Measurements from ENCODE around the gene DUSP23. TPM values are rescaled to one million over a fixed set of nuclear protein-coding genes. Genes with fewer than 3 reads are reported as not detected.

The DUSP23 gene
- total and polyA plus RNA-seq, 4 donors = 25.8 to 244 (median 110) TPM

GRCh38 chr1:159829273-159829634 is 48.5 kb downstream of the DUSP23 start:
- no peak for TF ChIP-seq CTCF (IDR thresholded peaks at IDR 0.05; ENCODE audit: control extremely low read depth, extremely low read depth)
- H3K27ac ChIP-seq (ENCODE audit: low read depth in 1 of 2, low read length in 1 of 2) = no peak overlapping the region
- DNase-seq (peak in 2 of 3 donors; percentile 34 to 41), ATAC-seq (ENCODE audit: insufficient read depth, low FRiP score) (peak; percentile 59)
- 6 to 36% methylated on average over 3 of the region's 3 CpGs for WGBS, 2 donors
- H3K27me3 ChIP-seq (ENCODE audit: control insufficient read depth in 3 of 3, insufficient read depth in 3 of 3, low read length in 2 of 3) = no peaks in the 10 kb centered on the region
- H3K36me3 ChIP-seq (ENCODE audit: control insufficient read depth in 4 of 4, insufficient read depth in 4 of 4, low read length in 4 of 4) = peaks cover 0 to 4% (median 0%) of the 10 kb centered on the region in 4 donors
- H3K9ac ChIP-seq (ENCODE audit: insufficient read depth in 1 of 2, low read length in 2 of 2) = no peak overlapping the region
- no peak overlapping the region for H3K4me3 ChIP-seq
- H3K9me3 ChIP-seq (ENCODE audit: control insufficient read depth in 4 of 4, insufficient read depth in 3 of 4, low read length in 3 of 4) = no peaks in the 10 kb centered on the region
- peaks cover 0 to 23% (median 0%) of the 10 kb centered on the region in 5 donors for H3K4me1 ChIP-seq (ENCODE audit: control insufficient read depth in 5 of 5, insufficient read depth in 5 of 5, low read length in 5 of 5)

- peaks cover 0 to 4% (median 0%) of the 10 kb centered on the region in 4 donors for H3K36me3 ChIP-seq (ENCODE audit: control insufficient read depth in 4 of 4, insufficient read depth in 4 of 4, low read length in 4 of 4)
- H3K9ac ChIP-seq (ENCODE audit: insufficient read depth in 1 of 2, low read length in 2 of 2) = no peak overlapping the region
- H3K9me3 ChIP-seq (ENCODE audit: control insufficient read depth in 4 of 4, insufficient read depth in 3 of 4, low read length in 3 of 4) = no peaks in the 10 kb centered on the region
- H3K27me3 ChIP-seq (ENCODE audit: control insufficient read depth in 3 of 3, insufficient read depth in 3 of 3, low read length in 2 of 3) = no peaks in the 10 kb centered on the region
- H3K4me1 ChIP-seq (ENCODE audit: control insufficient read depth in 5 of 5, insufficient read depth in 5 of 5, low read length in 5 of 5) = peaks cover 0 to 23% (median 0%) of the 10 kb centered on the region in 5 donors
- 84 to 92% methylated on average over 18 of the region's 18 CpGs for WGBS, 2 donors
- TF ChIP-seq CTCF (IDR thresholded peaks at IDR 0.05; ENCODE audit: control extremely low read depth, extremely low read depth) = no peak
- DNase-seq (peak; percentile 42 to 60 (median 47)), ATAC-seq (ENCODE audit: insufficient read depth, low FRiP score) (no peak)
- no peak overlapping the region for H3K4me3 ChIP-seq
- H3K27ac ChIP-seq (ENCODE audit: low read depth in 1 of 2, low read length in 1 of 2) = no peak overlapping the region
Observed at GRCh38 chr1:159829822-159830465, 49.2 kb downstream of the DUSP23 start.

GRCh38 chr1:159830722-159831121 is 50.0 kb downstream of the DUSP23 start:
- ATAC-seq (ENCODE audit: insufficient read depth, low FRiP score) (no peak), DNase-seq (no peak)
- Histone ChIP-seq H3K9me3 (ENCODE audit: control insufficient read depth in 4 of 4, insufficient read depth in 3 of 4, low read length in 3 of 4) (no peaks in the 10 kb centered on the region), H3K4me1 (ENCODE audit: control insufficient read depth in 5 of 5, insufficient read depth in 5 of 5, low read length in 5 of 5) (peaks cover 0 to 22% (median 0%) of the 10 kb centered on the region in 5 donors), H3K9ac (ENCODE audit: insufficient read depth in 1 of 2, low read length in 2 of 2) (no peak overlapping the region), H3K27me3 (ENCODE audit: control insufficient read depth in 3 of 3, insufficient read depth in 3 of 3, low read length in 2 of 3) (no peaks in the 10 kb centered on the region), H3K36me3 (ENCODE audit: control insufficient read depth in 4 of 4, insufficient read depth in 4 of 4, low read length in 4 of 4) (peaks cover 0 to 4% (median 0%) of the 10 kb centered on the region in 4 donors), H3K27ac (ENCODE audit: low read depth in 1 of 2, low read length in 1 of 2) (no peak overlapping the region), H3K4me3 (no peak overlapping the region)
- TF ChIP-seq CTCF (IDR thresholded peaks at IDR 0.05; ENCODE audit: control extremely low read depth, extremely low read depth) = no peak
- WGBS, 2 donors = 74 to 85% methylated on average over 8 of the region's 8 CpGs
